Measurements from ENCODE around the gene PPP2R3A. TPM values are rescaled to one million over a fixed set of nuclear protein-coding genes. Genes with fewer than 3 reads are reported as not detected.
A peak's percentile ranks its signal among the peaks of the same experiment; 100 is the strongest.
"Not testable (repeated sequence)": the region's sequence is repeated elsewhere in the genome, so short reads cannot be mapped to it uniquely, and the experiment has no call there.

Gene PPP2R3A
- total RNA-seq, 1 donor from 2014 or later, result 7.3 TPM

- DNase-seq, result no peak
Observed at GRCh38 chr3:136105044-136105443, 139.5 kb downstream of the PPP2R3A start.

DNA sequence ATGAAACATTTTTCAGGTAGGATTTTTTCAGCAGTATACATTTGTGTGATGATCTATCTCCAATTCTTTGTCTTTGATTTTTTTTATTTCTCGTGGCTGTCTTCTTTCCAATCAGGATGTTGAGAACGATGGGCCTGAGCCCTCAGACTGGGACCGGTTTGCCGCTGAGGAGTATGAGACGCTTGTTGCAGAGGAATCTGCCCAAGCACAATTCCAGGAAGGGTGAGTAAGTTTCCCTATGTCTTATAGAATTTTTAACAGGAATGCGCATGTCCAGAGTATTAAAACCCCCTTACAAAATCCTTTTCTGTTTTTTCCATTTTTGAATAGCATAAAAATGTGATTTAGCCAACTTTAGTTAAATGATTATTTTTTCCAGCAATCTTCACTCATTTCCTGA is 140.6 kb downstream of the PPP2R3A start:
- peak; percentile 91 for DNase-seq

GRCh38 chr3:136109499-136109898 is 144.0 kb downstream of the PPP2R3A start:
- DNase-seq, result no peak

DNA sequence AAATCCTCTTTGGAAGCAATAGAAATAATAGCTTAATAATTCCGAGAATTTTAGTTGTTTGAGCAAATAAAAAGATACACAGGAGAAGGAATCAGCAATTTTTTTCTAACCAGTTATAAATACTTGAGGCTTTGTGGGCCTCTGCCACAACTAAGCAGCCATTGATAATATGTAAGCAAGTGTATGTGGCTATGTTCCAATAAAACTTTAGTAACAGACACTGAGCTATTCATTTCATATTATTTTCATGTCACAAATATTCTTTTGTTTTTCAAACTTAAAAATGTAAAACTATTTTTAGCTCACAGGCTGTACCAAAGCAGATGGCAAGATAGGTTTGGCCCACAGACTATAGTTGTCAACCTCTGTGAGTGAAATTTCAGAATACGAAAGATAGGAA is 145.0 kb downstream of the PPP2R3A start:
- DNase-seq, result no peak

DNA sequence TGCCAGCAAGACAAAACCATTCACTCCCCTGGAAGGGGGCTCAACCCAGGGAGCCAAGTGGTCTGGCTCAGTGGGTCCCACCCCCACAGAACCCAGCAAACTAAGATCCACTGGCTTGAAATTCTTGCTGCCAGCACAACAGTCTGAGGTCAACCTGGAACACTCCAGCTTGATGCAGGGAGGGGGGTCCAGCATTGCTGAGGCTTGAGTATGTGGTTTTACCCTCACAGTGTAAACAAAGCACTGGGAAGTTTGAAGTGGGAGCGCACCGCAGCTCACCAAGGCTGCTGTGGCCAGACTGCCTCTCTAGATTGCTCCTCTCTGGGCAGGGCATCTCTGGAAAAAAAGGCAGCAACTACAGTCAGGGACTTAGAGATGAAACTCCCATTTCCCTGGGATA is 148.9 kb downstream of the PPP2R3A start:
- no peak for DNase-seq

DNA sequence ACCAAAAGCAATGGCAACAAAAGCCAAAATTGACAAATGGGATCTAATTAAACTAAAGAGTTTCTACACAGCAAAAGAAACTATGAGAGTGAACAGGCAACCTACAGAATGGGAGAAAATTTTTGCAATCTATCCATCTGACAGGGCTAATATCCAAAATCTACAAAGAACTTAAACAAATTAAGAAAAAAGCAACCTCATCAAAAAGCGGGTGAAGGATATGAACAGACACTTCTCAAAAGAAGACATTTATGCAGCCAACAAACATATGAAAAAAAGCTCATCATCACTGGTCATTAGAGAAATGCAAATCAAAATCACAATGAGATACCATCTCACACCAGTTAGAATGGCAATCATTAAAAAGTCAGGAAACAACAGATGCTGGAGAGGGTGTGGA is 153.8 kb downstream of the PPP2R3A start:
- not testable (repeated sequence) for DNase-seq

GRCh38 chr3:136119783-136120182 is 154.3 kb downstream of the PPP2R3A start:
- DNase-seq, result not testable (repeated sequence)

DNA sequence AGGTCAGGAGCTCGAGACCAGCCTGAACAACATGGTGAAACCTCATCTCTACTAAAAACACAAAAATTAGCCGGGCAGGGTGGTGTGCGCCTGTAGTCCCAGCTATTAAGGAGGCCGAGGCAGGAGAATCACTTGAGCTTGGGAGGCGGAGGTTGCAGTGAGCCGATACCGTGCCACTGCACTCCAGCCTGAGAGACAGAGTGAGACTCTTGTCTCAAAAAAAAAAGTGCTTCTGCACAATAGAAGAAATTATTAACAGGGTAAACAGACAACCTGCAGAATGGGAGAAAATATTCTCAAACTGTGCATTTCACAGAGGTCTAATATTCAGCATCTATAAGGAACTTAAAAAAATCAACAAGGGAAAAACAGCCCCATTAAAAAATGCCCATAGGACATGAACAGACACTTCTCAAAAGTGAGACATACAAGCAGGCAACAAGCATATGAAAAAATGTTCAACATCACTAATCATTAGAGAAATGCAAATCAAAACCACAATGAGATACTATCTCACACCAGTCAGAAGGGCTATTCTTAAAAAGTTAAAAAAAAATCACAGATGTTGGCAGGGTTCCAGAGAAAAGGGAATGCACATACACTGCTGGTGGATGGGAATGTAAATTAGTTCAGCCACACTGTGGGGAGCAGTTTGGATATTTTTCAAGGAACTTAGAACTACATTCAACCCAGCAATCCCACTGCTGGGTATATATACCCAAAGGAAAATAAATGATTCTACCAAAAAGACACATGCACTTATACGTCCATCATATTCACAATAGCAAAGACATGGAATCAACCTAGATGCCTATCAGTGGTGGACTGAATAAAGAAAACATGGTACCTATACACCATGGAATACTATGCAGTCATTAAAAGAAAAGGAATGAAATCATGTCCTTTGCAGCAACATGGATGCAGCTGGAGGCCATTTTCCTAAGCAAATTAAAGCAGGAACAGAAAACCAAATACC is 155.1 kb downstream of the PPP2R3A start:
- DNase-seq, result no peak

GRCh38 chr3:136122006-136122405 is 156.5 kb downstream of the PPP2R3A start:
- no peak for DNase-seq

- not testable (repeated sequence) for DNase-seq
Observed at GRCh38 chr3:136131647-136132046, 166.1 kb downstream of the PPP2R3A start.

DNA sequence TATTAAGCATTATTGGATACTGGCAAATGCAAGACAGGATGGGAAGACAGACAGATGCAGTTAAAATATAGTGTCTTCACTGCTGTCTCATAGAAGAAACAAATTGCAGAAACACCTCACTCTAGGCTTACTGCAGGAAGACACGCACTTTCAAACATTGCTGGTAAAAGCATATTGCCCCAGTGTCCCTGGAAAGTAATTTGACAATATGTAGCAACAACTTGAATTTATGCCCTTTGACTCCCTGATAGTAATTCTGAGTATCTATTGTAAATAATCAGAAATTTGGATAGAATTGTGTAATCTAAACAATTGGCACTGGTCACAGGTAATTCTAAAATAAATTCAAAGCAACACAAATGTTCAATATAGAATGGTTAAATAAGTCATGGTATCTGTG is 168.6 kb downstream of the PPP2R3A start:
- no peak for DNase-seq

- no peak for DNase-seq
Observed at GRCh38 chr3:136135039-136135802, 169.7 kb downstream of the PPP2R3A start.

GRCh38 chr3:136136454-136136853 is 170.9 kb downstream of the PPP2R3A start:
- DNase-seq, result no peak

GRCh38 chr3:136141291-136141785 is 175.8 kb downstream of the PPP2R3A start:
- DNase-seq, result no peak

DNA sequence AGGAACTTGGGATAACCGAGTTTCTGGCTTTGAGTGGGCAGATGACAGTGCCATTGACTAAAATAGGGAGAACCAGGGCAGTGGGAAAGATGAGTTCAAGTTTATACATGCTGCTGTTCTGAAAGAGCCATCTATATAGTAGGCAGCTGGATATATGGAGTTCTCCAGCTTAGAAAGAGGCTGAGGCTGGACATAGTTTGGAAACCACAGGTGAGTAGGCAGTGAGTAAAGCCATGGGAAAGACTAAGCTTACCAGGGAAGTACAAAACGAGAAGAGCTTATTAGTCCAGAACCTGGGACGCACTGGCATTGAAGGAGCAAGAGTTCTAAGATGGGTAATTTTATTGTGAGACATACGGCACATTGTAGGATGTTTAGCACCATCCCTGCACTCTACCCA is 176.4 kb downstream of the PPP2R3A start:
- no peak for DNase-seq

- peak; percentile 90 for DNase-seq
Observed at GRCh38 chr3:136142592-136142991, 177.1 kb downstream of the PPP2R3A start.

GRCh38 chr3:136144397-136144796 is 178.9 kb downstream of the PPP2R3A start:
- not testable (repeated sequence) for DNase-seq

DNA sequence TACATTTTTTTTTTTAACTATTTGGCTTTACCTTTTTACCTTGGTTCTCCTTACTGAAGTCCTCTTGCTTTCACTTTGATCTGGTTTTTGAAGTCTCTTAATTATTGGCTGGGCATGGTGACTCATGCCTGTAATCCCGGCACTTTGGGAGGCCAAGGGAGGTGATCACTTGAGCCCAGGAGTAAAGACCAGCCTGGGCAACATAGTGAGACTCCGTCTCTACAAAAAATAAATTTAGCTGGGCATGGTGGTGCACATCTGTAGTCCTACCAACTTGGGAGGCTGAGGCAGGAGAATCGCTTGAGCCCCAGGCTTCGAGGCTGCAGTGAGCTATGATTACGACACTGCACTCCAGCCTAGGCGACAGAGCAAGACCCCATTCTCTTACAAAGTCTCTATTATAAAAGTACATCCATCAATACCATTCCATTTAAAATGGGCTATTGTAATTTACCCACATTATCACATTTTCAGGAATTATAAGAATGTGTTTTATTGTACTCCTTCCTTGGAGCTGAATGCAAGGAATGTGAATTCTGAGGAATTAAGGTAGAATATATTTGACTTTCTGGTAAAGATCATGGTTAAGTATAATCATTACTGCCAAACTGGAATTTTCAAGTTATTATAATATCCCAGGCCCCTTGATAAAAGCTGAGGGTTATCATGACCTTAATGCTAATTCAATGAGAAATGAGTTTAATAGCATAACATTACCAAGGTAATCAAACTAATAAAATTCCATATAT is 181.6 kb downstream of the PPP2R3A start:
- DNase-seq, result no peak

DNA sequence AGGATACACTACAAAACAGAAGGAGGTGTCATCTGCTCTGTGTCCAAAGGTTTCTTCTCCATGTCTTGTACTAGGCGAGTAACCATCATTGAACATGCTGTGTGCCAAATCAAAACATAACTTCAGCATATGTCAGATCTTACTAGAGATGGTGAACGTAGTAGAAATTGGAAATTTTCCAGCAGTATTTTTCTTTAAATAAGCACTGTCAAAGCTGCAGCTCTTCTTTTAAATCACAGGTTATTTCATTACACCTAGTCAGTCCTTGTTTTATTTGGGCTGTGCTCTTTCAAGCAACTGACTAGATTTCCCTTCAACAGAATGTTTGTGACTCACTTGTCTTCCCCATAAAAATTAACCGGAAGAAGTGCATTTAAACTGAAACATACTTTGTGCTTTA is 184.1 kb downstream of the PPP2R3A start:
- peak; percentile 29 for DNase-seq

- no peak for DNase-seq
Observed at GRCh38 chr3:136151219-136151618, 185.7 kb downstream of the PPP2R3A start.

GRCh38 chr3:136152176-136152843 is 186.8 kb downstream of the PPP2R3A start:
- no peak for DNase-seq

GRCh38 chr3:136152963-136153362 is 187.4 kb downstream of the PPP2R3A start:
- DNase-seq, result no peak

Data from dermis blood vessel endothelial cell (primary cell).